Stimulated activated naive CD8-positive, alpha-beta T cell treated with anti-CD3 and anti-CD28 coated beads, Interleukin-15, Interleukin-2, amounts not matched to agents 100 U/mL and 50 U/mL, for 24 hours (primary cell): ENCODE results near the gene SIRT2.
"Not testable (repeated sequence)": the region's sequence is repeated elsewhere in the genome, so short reads cannot be mapped to it uniquely, and the experiment has no call there.

Source experiments
- ATAC-seq: fragments of 150-1000 bp; cut with Tn5 transposase; one replicate; pipeline ENCODE4 v1.10.0; 2021
- DNase-seq: peaks from one replicate; pipeline ENCODE4 v3.0.0; 2021

The SIRT2 gene

GRCh38 chr19:38868551-38868950 is 30.9 kb downstream of the SIRT2 start:
- DNase-seq (no peak), ATAC-seq (no peak)

- no peak for ATAC-seq
- no peak for DNase-seq
Measured at GRCh38 chr19:38867171-38867780, 32.1 kb downstream of the SIRT2 start.

GRCh38 chr19:38862321-38863059 is 36.9 kb downstream of the SIRT2 start:
- no peak for ATAC-seq
- no peak for DNase-seq

GRCh38 chr19:38861368-38861767 is 38.0 kb downstream of the SIRT2 start:
- no peak for DNase-seq
- ATAC-seq: no peak

GRCh38 chr19:38859631-38860204 is 39.7 kb downstream of the SIRT2 start:
- ATAC-seq, DNase-seq: not testable (repeated sequence)

- DNase-seq: no peak
- ATAC-seq: no peak
Measured at GRCh38 chr19:38856813-38857212, 42.6 kb downstream of the SIRT2 start.

- DNase-seq, ATAC-seq: not testable (repeated sequence)
Measured at GRCh38 chr19:38855751-38856150, 43.7 kb downstream of the SIRT2 start.

GRCh38 chr19:38854961-38855360 is 44.5 kb downstream of the SIRT2 start:
- not testable (repeated sequence) for DNase-seq, ATAC-seq

- DNase-seq (no peak), ATAC-seq (no peak)
Measured at GRCh38 chr19:38853214-38853613, 46.2 kb downstream of the SIRT2 start.

- DNase-seq (peak; percentile 74), ATAC-seq (no peak)
Measured at GRCh38 chr19:38852231-38853044, 47.0 kb downstream of the SIRT2 start.

- DNase-seq: peak; percentile 96
- ATAC-seq: peak; percentile 7
Measured at GRCh38 chr19:38851622-38852230, 47.7 kb downstream of the SIRT2 start.

GRCh38 chr19:38850976-38851621 is 48.3 kb downstream of the SIRT2 start:
- peak; percentile 64 for DNase-seq

GRCh38 chr19:38850436-38850975 is 48.9 kb downstream of the SIRT2 start:
- peak; percentile 96 for DNase-seq
- ATAC-seq: peak; percentile 85

More at GRCh38 chr19:38850976-38851621, 48.3 kb downstream of the SIRT2 start:
- ATAC-seq: no peak

GRCh38 chr19:38849860-38850435 is 49.5 kb downstream of the SIRT2 start, which contains the start of gene HNRNPL:
Gene HNRNPL, minus strand, starts transcription at chr19:38849986. Its CDS starts 20 bp downstream, at chr19:38849966.
- DNase-seq (peak; percentile 99), ATAC-seq (peak; percentile 72)

- peak; percentile 14 for ATAC-seq
- DNase-seq: peak; percentile 100
Measured at GRCh38 chr19:38849147-38849859, 50.1 kb downstream of the SIRT2 start.

GRCh38 chr19:38848299-38849146 is 50.9 kb downstream of the SIRT2 start:
- ATAC-seq: no peak

GRCh38 chr19:38846097-38846496 is 53.3 kb downstream of the SIRT2 start:
- ATAC-seq (no peak), DNase-seq (no peak)

More at GRCh38 chr19:38848299-38849146, 50.9 kb downstream of the SIRT2 start:
- no peak for DNase-seq

- DNase-seq (peak; percentile 1), ATAC-seq (no peak)
Measured at GRCh38 chr19:38845374-38846024, 53.9 kb downstream of the SIRT2 start.
